Liver (tissue), 9 donors: ENCODE data around the gene ETDC. TPM values are rescaled to one million over a fixed set of nuclear protein-coding genes. Genes with fewer than 3 reads are reported as not detected.
A peak's percentile ranks its signal among the peaks of the same experiment; 100 is the strongest.
"Not testable (repeated sequence)": the region's sequence is repeated elsewhere in the genome, so short reads cannot be mapped to it uniquely, and the experiment has no call there.

Experiments used
- DNase-seq: peaks from one replicate; pipeline ENCODE4 v3.0.0-alpha.2; 2017; ENCODE audit warnings: low spot score
- H3K27ac ChIP-seq, 2 donors: one replicate each; pipeline ENCODE4 v1.7.0; 2013; ENCODE audit warnings: inconsistent platforms in 2 of 2, low read length in 2 of 2, control low read depth in 1 of 2, low read depth in 1 of 2, mild to moderate bottlenecking in 1 of 2
- H3K27me3 ChIP-seq, 4 donors: one replicate each; pipeline versions ENCODE4 v1.6.1 to v1.7.0; 2013; ENCODE audit warnings: low read length in 3 of 4, inconsistent platforms in 1 of 4, mild to moderate bottlenecking in 1 of 4, moderate library complexity in 1 of 4; ENCODE audit not compliant: control insufficient read depth in 4 of 4, insufficient read depth in 4 of 4
- H3K36me3 ChIP-seq, 4 donors: one replicate each; pipeline versions ENCODE4 v1.6.1 to v1.7.0; 2013; ENCODE audit warnings: low read length in 3 of 4, mild to moderate bottlenecking in 3 of 4, low read depth in 1 of 4, moderate library complexity in 1 of 4; ENCODE audit not compliant: control insufficient read depth in 4 of 4, insufficient read depth in 3 of 4
- H3K4me1 ChIP-seq, 4 donors: one replicate each; pipeline versions ENCODE4 v1.6.1 to v1.7.0; 2013; ENCODE audit warnings: low read length in 3 of 4, mild to moderate bottlenecking in 3 of 4, moderate library complexity in 1 of 4; ENCODE audit not compliant: control insufficient read depth in 4 of 4, insufficient read depth in 4 of 4
- H3K4me3 ChIP-seq, 3 donors: one replicate each; pipeline versions ENCODE4 v1.6.1 to v1.7.0; 2013; ENCODE audit warnings: low read length in 3 of 3, control low read depth in 1 of 3, low read depth in 1 of 3, mild to moderate bottlenecking in 1 of 3
- H3K9ac ChIP-seq, 2 donors: one replicate each; pipeline ENCODE4 v1.7.0; 2013; ENCODE audit warnings: low read length in 2 of 2, mild to moderate bottlenecking in 2 of 2, moderate library complexity in 2 of 2, control low read depth in 1 of 2, low read depth in 1 of 2
- H3K9me3 ChIP-seq, 4 donors: one replicate each; pipeline versions ENCODE4 v1.6.1 to v1.7.0; 2013; ENCODE audit warnings: low read length in 3 of 4; ENCODE audit not compliant: control insufficient read depth in 4 of 4
- CTCF ChIP-seq: fragments of 150-350 bp; IDR thresholded peaks from 2 replicates; pipeline ENCODE4 v1.5.1; 2017; ENCODE audit warnings: improper control_type of control experiment, low read depth, low read length; ENCODE audit not compliant: missing input control
- FOXA1 ChIP-seq: IDR thresholded peaks from 2 replicates; pipeline ENCODE4 v1.6.1; 2016; ENCODE audit warnings: antibody characterized with exemption
- FOXA2 ChIP-seq: IDR thresholded peaks from 2 replicates; pipeline ENCODE4 v1.6.1; 2016; ENCODE audit warnings: antibody characterized with exemption
- GABPA ChIP-seq, 2 donors: IDR thresholded peaks in 1 of 2; conservative IDR thresholded peaks in 1 of 2; 2 replicates each; pipeline ENCODE4 v1.6.1; 2016; ENCODE audit warnings: antibody characterized with exemption in 2 of 2, mild to moderate bottlenecking in 1 of 2, moderate library complexity in 1 of 2
- HNF4A ChIP-seq, 2 donors: conservative IDR thresholded peaks; 2 replicates each; pipeline ENCODE4 v1.6.1; 2016; ENCODE audit warnings: antibody characterized with exemption in 2 of 2, mild to moderate bottlenecking in 2 of 2
- JUND ChIP-seq, 2 donors: IDR thresholded peaks; 2 replicates each; pipeline ENCODE4 v1.6.1; 2016; ENCODE audit warnings: antibody characterized with exemption in 2 of 2
- MAX ChIP-seq: IDR thresholded peaks from 2 replicates; pipeline ENCODE4 v1.6.1; 2016; ENCODE audit warnings: antibody characterized with exemption
- NR2F2 ChIP-seq: IDR thresholded peaks from 2 replicates; pipeline ENCODE4 v1.6.1; 2016; ENCODE audit warnings: antibody characterized with exemption
- RAD21 ChIP-seq, 2 donors: IDR thresholded peaks; 2 replicates each; pipeline ENCODE4 v1.6.1; 2016; ENCODE audit warnings: antibody characterized with exemption in 2 of 2, mild to moderate bottlenecking in 2 of 2
- REST ChIP-seq: IDR thresholded peaks from 2 replicates; pipeline ENCODE4 v1.6.1; 2016; ENCODE audit warnings: antibody characterized with exemption, mild to moderate bottlenecking
- RXRA ChIP-seq, 2 donors: IDR thresholded peaks; 2 replicates each; pipeline ENCODE4 v1.6.1; 2017 to 2018; ENCODE audit warnings: antibody characterized with exemption in 2 of 2, mild to moderate bottlenecking in 1 of 2
- SP1 ChIP-seq: IDR thresholded peaks from 2 replicates; pipeline ENCODE4 v1.6.1; 2018; ENCODE audit warnings: antibody characterized with exemption, mild to moderate bottlenecking
- TAF1 ChIP-seq: conservative IDR thresholded peaks from 2 replicates; pipeline ENCODE4 v1.6.1; 2016; ENCODE audit warnings: antibody characterized with exemption, mild to moderate bottlenecking
- YY1 ChIP-seq: IDR thresholded peaks from 2 replicates; pipeline ENCODE4 v1.6.1; 2016; ENCODE audit warnings: antibody characterized with exemption, mild to moderate bottlenecking
- WGBS: extraction: QIAGEN DNeasy Blood & Tissue Kit; methylation state at CpG from one replicate; pipeline ENCODE4 v1.1.7; 2013; 5-methylcytosine and 5-hydroxymethylcytosine counted together
- polyA plus RNA-seq, 2 donors: library from polyadenylated mRNA; stranded (reverse) in 1 of 2; unstranded in 1 of 2; fragments of 200-250 nt in 1 of 2; fragments of >200 nt in 1 of 2; fragmentation: Nextera tagmentation in 1 of 2; extraction: Ambion mirVana in 1 of 2; gene quantifications; one replicate each; pipeline versions ENCODE4 v1.2.1 to v1.2.3, GENCODE V29; 2013 to 2015
- total RNA-seq, 2 donors: library from RNA; depleted of rRNA; stranded (reverse); fragments of >200 nt; gene quantifications; one replicate each; pipeline ENCODE4 v1.2.3, GENCODE V29; 2014
- TF ChIP-seq, protein P1 (sequence below): IDR thresholded peaks from 2 replicates; pipeline ENCODE4 v1.6.1; 2016; ENCODE audit warnings: antibody characterized with exemption
- donor health status: healthy.
- donor health status: healthy.
- donor health status: healthy.
- donor health status: healthy.
- donor health status: healthy.

The ETDC gene
- total RNA-seq (not detected), polyA plus RNA-seq (not detected)

DNA sequence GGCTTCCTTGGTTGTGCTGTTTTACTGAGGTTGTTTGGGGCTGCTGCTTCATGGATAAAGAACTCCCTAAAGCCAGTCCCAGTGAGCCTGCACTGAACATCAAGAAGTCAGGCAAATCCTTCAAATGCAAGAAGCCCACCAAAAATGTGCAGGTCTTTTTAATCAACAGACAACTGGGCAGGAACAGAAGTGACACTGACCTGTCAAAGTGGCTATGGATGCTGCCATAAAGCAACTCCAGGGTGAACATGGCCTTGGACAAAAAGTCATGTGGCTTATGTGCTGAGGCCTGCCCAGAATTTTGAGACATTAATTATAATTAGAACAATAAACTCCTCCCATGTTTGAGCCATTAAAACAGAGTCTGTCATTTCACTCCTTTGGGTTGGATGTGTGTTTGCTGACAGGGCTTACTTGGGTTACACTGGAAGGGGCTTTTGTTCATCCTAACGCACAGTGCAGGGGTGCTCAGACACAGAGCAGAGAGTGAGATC, at the start of gene ETDC:
Gene ETDC, plus strand, starts transcription at position 51 of the 494 bp plus-strand sequence. Its CDS starts 0 bp downstream, at position 51.
- no peaks in the 10 kb centered on the region for H3K27me3 ChIP-seq
- no peak within 1 kb of the TSS for H3K4me3 ChIP-seq
- 94% methylated on average over 1 of the region's 1 CpG for WGBS
- H3K27ac ChIP-seq: no peak within 1 kb of the TSS
- TF ChIP-seq FOXA2 (no peak), RAD21 (IDR thresholded peaks at IDR 0.05) (no peak), HNF4A (conservative IDR thresholded peaks at IDR 0.05) (no peak), YY1 (no peak), REST (no peak), FOXA1 (no peak), JUND (IDR thresholded peaks at IDR 0.05) (no peak), TAF1 (no peak), SP1 (no peak), RXRA (IDR thresholded peaks at IDR 0.05) (no peak), GABPA (IDR thresholded peaks at IDR 0.05 in 1 of 2, conservative IDR thresholded peaks at IDR 0.05 in 1 of 2) (no peak)
- H3K4me1 ChIP-seq: no peaks in the 10 kb centered on the region
- H3K9ac ChIP-seq: no peak within 1 kb of the TSS
- peaks cover 0 to 6% (median 2%) of the 10 kb centered on the region in 4 donors for H3K9me3 ChIP-seq
- no peak for DNase-seq
- H3K36me3 ChIP-seq: no peaks in the 10 kb centered on the region

- not testable (repeated sequence) for H3K9me3 ChIP-seq, H3K36me3 ChIP-seq, H3K4me1 ChIP-seq, DNase-seq, H3K27ac ChIP-seq, H3K27me3 ChIP-seq, H3K9ac ChIP-seq, H3K4me3 ChIP-seq
- WGBS: 90% methylated on average over 2 of the region's 2 CpGs
Measured at GRCh38 chrX:135260976-135261375, 48.3 kb upstream of the ETDC start.

DNA sequence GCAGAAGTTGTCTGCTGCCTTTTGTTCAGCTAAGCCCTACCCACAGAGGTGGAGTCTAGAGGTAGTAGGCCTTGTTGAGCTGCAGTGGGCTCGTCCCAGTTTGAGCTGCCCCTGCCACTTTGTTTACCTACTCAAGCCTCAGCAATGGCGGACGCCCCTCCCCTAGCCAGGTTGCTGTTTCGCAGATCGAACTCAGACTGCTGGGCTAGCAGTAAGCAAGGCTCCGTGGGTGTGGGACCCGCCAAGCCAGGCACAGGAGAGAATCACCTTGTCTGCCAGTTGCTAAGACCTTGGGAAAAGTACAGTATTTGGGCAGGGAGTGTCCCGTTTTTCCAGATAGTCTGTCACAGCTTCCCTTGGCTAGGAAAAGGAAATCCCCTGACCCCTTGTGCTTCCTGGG, 45.9 kb upstream of the ETDC start:
- H3K27me3 ChIP-seq, H3K4me3 ChIP-seq, DNase-seq, H3K36me3 ChIP-seq, H3K9me3 ChIP-seq, H3K4me1 ChIP-seq, H3K27ac ChIP-seq, H3K9ac ChIP-seq: not testable (repeated sequence)
- 89% methylated on average over 8 of the region's 8 CpGs for WGBS

GRCh38 chrX:135264206-135264605, 45.1 kb upstream of the ETDC start:
- 94% methylated on average over 4 of the region's 4 CpGs for WGBS
- peak overlapping the region in 1 of 3 donors; percentile 11 for H3K4me3 ChIP-seq
- H3K4me1 ChIP-seq: no peaks in the 10 kb centered on the region
- H3K27ac ChIP-seq: no peak overlapping the region
- no peaks in the 10 kb centered on the region for H3K36me3 ChIP-seq
- peaks cover 0 to 4% (median 2%) of the 10 kb centered on the region in 4 donors for H3K9me3 ChIP-seq
- no peaks in the 10 kb centered on the region for H3K27me3 ChIP-seq
- DNase-seq: no peak
- no peak overlapping the region for H3K9ac ChIP-seq
- TF ChIP-seq HNF4A (conservative IDR thresholded peaks at IDR 0.05) (no peak), FOXA1 (no peak), MAX (no peak), NR2F2 (no peak), FOXA2 (no peak), TAF1 (no peak), SP1 (no peak), CTCF (no peak), YY1 (no peak)
- TF ChIP-seq, protein P1, sequence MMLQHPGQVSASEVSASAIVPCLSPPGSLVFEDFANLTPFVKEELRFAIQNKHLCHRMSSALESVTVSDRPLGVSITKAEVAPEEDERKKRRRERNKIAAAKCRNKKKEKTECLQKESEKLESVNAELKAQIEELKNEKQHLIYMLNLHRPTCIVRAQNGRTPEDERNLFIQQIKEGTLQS: no peak
